Measurements from ENCODE around the gene AIDA. TPM values are rescaled to one million over a fixed set of nuclear protein-coding genes. Genes with fewer than 3 reads are reported as not detected.

Gene AIDA
- total RNA-seq, 1 donor from 2014 or later: 30.4 TPM

GRCh38 chr1:222652676-222653075 is 59.6 kb downstream of the AIDA start:
- DNase-seq (ENCODE audit: low read depth): no peak

GRCh38 chr1:222644636-222644980 is 67.7 kb downstream of the AIDA start:
- DNase-seq (ENCODE audit: low read depth): no peak

GRCh38 chr1:222643938-222644635 is 68.2 kb downstream of the AIDA start:
- DNase-seq (ENCODE audit: low read depth): peak; percentile 99

- DNase-seq (ENCODE audit: low read depth): no peak
Observed at GRCh38 chr1:222643606-222643937, 68.7 kb downstream of the AIDA start.

GRCh38 chr1:222642468-222642867 is 69.8 kb downstream of the AIDA start:
- DNase-seq (ENCODE audit: low read depth): no peak

- DNase-seq (ENCODE audit: low read depth): no peak
Observed at GRCh38 chr1:222641269-222641948, 70.9 kb downstream of the AIDA start.

- DNase-seq (ENCODE audit: low read depth): peak; percentile 95
Observed at GRCh38 chr1:222634180-222635013, 77.9 kb downstream of the AIDA start.

- DNase-seq (ENCODE audit: low read depth): no peak
Observed at GRCh38 chr1:222632749-222633148, 79.5 kb downstream of the AIDA start.

- no peak for DNase-seq (ENCODE audit: low read depth)
Observed at GRCh38 chr1:222631611-222632208, 80.6 kb downstream of the AIDA start.

- no peak for DNase-seq (ENCODE audit: low read depth)
Observed at GRCh38 chr1:222629921-222630535, 82.3 kb downstream of the AIDA start.

GRCh38 chr1:222627232-222627631 is 85.1 kb downstream of the AIDA start:
- peak; percentile 30 for DNase-seq (ENCODE audit: low read depth)

GRCh38 chr1:222624214-222624613 is 88.1 kb downstream of the AIDA start:
- no peak for DNase-seq (ENCODE audit: low read depth)

GRCh38 chr1:222623458-222623857 is 88.8 kb downstream of the AIDA start:
- DNase-seq (ENCODE audit: low read depth): no peak

- no peak for DNase-seq (ENCODE audit: low read depth)
Observed at GRCh38 chr1:222622765-222623164, 89.5 kb downstream of the AIDA start.

GRCh38 chr1:222620566-222620965 is 91.7 kb downstream of the AIDA start:
- DNase-seq (ENCODE audit: low read depth): no peak

GRCh38 chr1:222618880-222619596 is 93.3 kb downstream of the AIDA start:
- peak; percentile 32 for DNase-seq (ENCODE audit: low read depth)
